A549 (cell line): Measurements from ENCODE around the gene ITIH6. TPM values are rescaled to one million over a fixed set of nuclear protein-coding genes. Genes with fewer than 3 reads are reported as not detected.

ENCODE experiments used
- ATAC-seq, 2 experiments: fragments of 200-7000 bp in 1 of 2; fragments of >200 bp in 1 of 2; cut with Nextera tagmentation in 1 of 2; cut with Tn5 transposase in 1 of 2; 3 replicates each; pipeline versions ENCODE4 v1.8.0 to v1.9.1; 2018 to 2020; ENCODE audit warnings: mild to moderate bottlenecking in 1 of 2, moderate library complexity in 1 of 2
- CTCF ChIA-PET: fragments of 300-600 bp; sonication (Branson Sonifier 250); formaldehyde crosslinking; extraction: SDS; loops from one replicate; lab custom pipeline; 2021; ENCODE audit warnings: antibody characterized with exemption, inconsistent platforms; lab: Yijun Ruan, JAX
- POLR2A ChIA-PET: fragments of 350-600 bp; formaldehyde crosslinking; extraction: SDS; loops from one replicate; lab custom pipeline; 2021; ENCODE audit warnings: antibody characterized with exemption, inconsistent platforms; lab: Yijun Ruan, JAX
- DNase-seq, 2 experiments: peaks; one replicate each; pipeline versions ENCODE4 v3.0.0 to v3.0.0-alpha.2; 2011 to 2016; ENCODE audit warnings: low read depth in 1 of 2, low spot score in 1 of 2
- FAIRE-seq: peaks from 2 replicates; lab custom pipeline; 2011; peaks lifted over from hg19 to GRCh38; lab: Jason Lieb, UNC
- H3K27ac ChIP-seq, 2 experiments: fragments of >200 bp; sonication (Bioruptor Twin); formaldehyde crosslinking; 3 replicates each; pipeline ENCODE4 v1.5.1; 2016 to 2017
- H3K4me1 ChIP-seq: fragments of >200 bp; sonication (Bioruptor Twin); formaldehyde crosslinking; 3 replicates; pipeline ENCODE4 v1.6.1; 2016
- H3K4me2 ChIP-seq: fragments of >200 bp; sonication (Bioruptor Twin); formaldehyde crosslinking; 3 replicates; pipeline ENCODE4 v1.6.1; 2016
- H3K4me3 ChIP-seq: fragments of >200 bp; sonication (Bioruptor Twin); formaldehyde crosslinking; 3 replicates; pipeline ENCODE4 v1.5.1; 2016
- H3K9me3 ChIP-seq: fragments of >200 bp; sonication (Bioruptor Twin); formaldehyde crosslinking; 3 replicates; pipeline ENCODE4 v1.6.1; 2016
- CBX8 ChIP-seq: fragments of 200-600 bp; sonication (generic); IDR thresholded peaks from 2 replicates; pipeline ENCODE4 v1.6.1; 2016
- EP300 ChIP-seq, 2 experiments: fragments of >200 bp; sonication (Bioruptor Twin); formaldehyde crosslinking; IDR thresholded peaks; 2 replicates in 1 of 2; 3 replicates in 1 of 2; pipeline ENCODE4 v1.6.1; 2016 to 2017
- FOSB ChIP-seq: fragments of 250-450 bp; sonication (Bioruptor Pico); IDR thresholded peaks from 2 replicates; pipeline ENCODE4 v1.5.0; 2020; ENCODE audit warnings: mild to moderate bottlenecking, moderate library complexity
- FOXS1 ChIP-seq: fragments of 250-450 bp; sonication (Bioruptor Pico); IDR thresholded peaks from 2 replicates; pipeline ENCODE4 v1.5.0; 2020; ENCODE audit warnings: mild to moderate bottlenecking, moderate library complexity
- HDAC2 ChIP-seq: fragments of 200-600 bp; sonication (generic); IDR thresholded peaks from 2 replicates; pipeline ENCODE4 v1.6.1; 2016
- HEYL ChIP-seq: fragments of 250-450 bp; sonication (Bioruptor Pico); IDR thresholded peaks from 2 replicates; pipeline ENCODE4 v1.8.0; 2021; ENCODE audit warnings: mild to moderate bottlenecking, moderate library complexity
- HOXB13 ChIP-seq: fragments of 250-450 bp; sonication (Bioruptor Pico); IDR thresholded peaks from 2 replicates; pipeline ENCODE4 v1.5.0; 2020; ENCODE audit warnings: low read depth, mild to moderate bottlenecking, moderate library complexity
- KDM1A ChIP-seq: fragments of 200-600 bp; sonication (generic); IDR thresholded peaks from 2 replicates; pipeline ENCODE4 v1.6.1; 2016; ENCODE audit warnings: low read depth, mild to moderate bottlenecking
- MYC ChIP-seq: IDR thresholded peaks from 2 replicates; pipeline ENCODE4 v1.6.1; 2012; ENCODE audit warnings: mild to moderate bottlenecking, inconsistent platforms, low read length, improper control_type of control experiment, borderline replicate concordance
- NFE2L2 ChIP-seq: fragments of 150-350 bp; conservative IDR thresholded peaks from 2 replicates; pipeline ENCODE4 v1.6.1; 2014; ENCODE audit warnings: low read length
- NPAS2 ChIP-seq: fragments of 250-450 bp; sonication (Bioruptor Pico); IDR thresholded peaks from 2 replicates; pipeline ENCODE4 v1.8.0; 2022; ENCODE audit warnings: mild to moderate bottlenecking, moderate library complexity, borderline replicate concordance
- NR3C1 ChIP-seq: fragments of >200 bp; sonication (Bioruptor Twin); formaldehyde crosslinking; IDR thresholded peaks from 3 replicates; pipeline ENCODE4 v1.6.1; 2017
- PHF8 ChIP-seq: fragments of 200-600 bp; sonication (generic); IDR thresholded peaks from 2 replicates; pipeline ENCODE4 v1.6.1; 2016; ENCODE audit warnings: low read depth, mild to moderate bottlenecking, antibody characterized with exemption, moderate library complexity, borderline replicate concordance
- RCOR1 ChIP-seq: fragments of 150-350 bp; IDR thresholded peaks from 2 replicates; pipeline ENCODE4 v1.6.1; 2014; ENCODE audit warnings: antibody characterized with exemption, low read length, low read depth
- SMC3 ChIP-seq: fragments of >200 bp; sonication (Bioruptor Twin); formaldehyde crosslinking; IDR thresholded peaks from 3 replicates; pipeline ENCODE4 v1.6.1; 2018; ENCODE audit warnings: inconsistent platforms
- ZC3H11A ChIP-seq: fragments of 450-650 bp; IDR thresholded peaks from 2 replicates; pipeline ENCODE4 v1.6.1; 2014; ENCODE audit warnings: antibody characterized with exemption, mild to moderate bottlenecking
- ZNF302 ChIP-seq: fragments of 250-450 bp; sonication (Bioruptor Pico); IDR thresholded peaks from 2 replicates; pipeline ENCODE4 v1.9.0; 2021; ENCODE audit warnings: inconsistent platforms, mild to moderate bottlenecking, moderate library complexity
- WGBS: methylation state at CpG from one replicate; pipeline ENCODE4 v1.1.6; 2017; ENCODE audit errors: missing lambda C conversion rate; 5-methylcytosine and 5-hydroxymethylcytosine counted together
- polyA plus RNA-seq, 4 experiments: library from polyadenylated mRNA; depleted of rRNA in 3 of 4; stranded (reverse); fragments of >200 nt; fragmentation: RNase III in 1 of 4; extraction: RNeasy Plus Mini Kit Qiagen cat#74134 plus additional on column Dnase treatment in 1 of 4; gene quantifications; 2 replicates in 3 of 4; 3 replicates in 1 of 4; pipeline ENCODE4 v1.2.3, GENCODE V29; 2011 to 2017
- TF ChIP-seq, protein P1 (sequence below): IDR thresholded peaks from 2 replicates; pipeline ENCODE4 v1.6.1; 2012; ENCODE audit warnings: low read depth, borderline replicate concordance
- TF ChIP-seq, protein P2 (sequence below): fragments of >200 bp; sonication (Bioruptor Twin); formaldehyde crosslinking; IDR thresholded peaks from 3 replicates; pipeline ENCODE4 v1.6.1; 2016
- TF ChIP-seq, protein P3 (sequence below): IDR thresholded peaks from 2 replicates; pipeline ENCODE4 v1.6.1; 2012
- TF ChIP-seq, protein P4 (sequence below): fragments of 450-650 bp; IDR thresholded peaks from 2 replicates; pipeline ENCODE4 v1.6.1; 2014; ENCODE audit warnings: antibody characterized with exemption

The ITIH6 gene
- polyA plus RNA-seq, 2 of the 4 experiments (the other 2 are of a cell fraction) = 0.04 TPM; not detected in 1

DNA sequence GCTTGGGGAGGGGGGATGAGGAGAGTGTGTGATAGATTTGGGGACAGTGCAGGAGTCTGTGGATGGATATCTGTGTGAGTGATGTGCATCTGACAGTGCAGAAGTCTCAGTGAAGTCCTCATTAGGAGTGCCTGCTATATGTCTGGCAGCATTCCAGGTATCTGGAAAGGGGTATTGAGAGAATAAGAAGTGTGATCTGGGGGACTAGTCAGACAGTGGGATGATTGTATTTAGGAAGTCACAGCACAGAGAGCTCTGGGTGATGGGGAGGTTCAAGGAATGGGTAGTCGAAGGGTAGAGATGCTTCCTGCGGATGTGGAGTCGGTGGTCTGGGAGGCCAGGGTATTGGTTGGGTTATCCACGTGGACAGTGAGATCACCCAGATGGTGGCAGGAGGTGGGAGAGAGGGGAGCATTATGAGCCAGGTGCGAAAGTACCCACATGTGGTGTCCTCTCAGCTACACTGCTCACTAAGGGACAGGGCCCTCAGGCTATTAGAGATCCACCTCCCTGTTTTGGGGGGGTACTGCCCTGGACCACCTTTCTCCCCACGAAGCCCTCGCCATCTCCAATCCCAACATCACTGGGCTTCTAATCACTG, 19.3 kb upstream of the ITIH6 start:
- no peak overlapping the region for H3K4me3 ChIP-seq
- no peak for ATAC-seq
- H3K4me1 ChIP-seq = no peaks in the 10 kb centered on the region
- no peaks in the 10 kb centered on the region for H3K9me3 ChIP-seq
- no peak overlapping the region for H3K27ac ChIP-seq
- TF ChIP-seq PHF8 (no peak), ZNF302 (CRISPR knock-in tag) (no peak), CBX8 (no peak), HOXB13 (CRISPR knock-in tag) (no peak), FOSB (CRISPR knock-in tag) (no peak), HDAC2 (no peak), NR3C1 (no peak), SMC3 (no peak)
- TF ChIP-seq, protein P1, sequence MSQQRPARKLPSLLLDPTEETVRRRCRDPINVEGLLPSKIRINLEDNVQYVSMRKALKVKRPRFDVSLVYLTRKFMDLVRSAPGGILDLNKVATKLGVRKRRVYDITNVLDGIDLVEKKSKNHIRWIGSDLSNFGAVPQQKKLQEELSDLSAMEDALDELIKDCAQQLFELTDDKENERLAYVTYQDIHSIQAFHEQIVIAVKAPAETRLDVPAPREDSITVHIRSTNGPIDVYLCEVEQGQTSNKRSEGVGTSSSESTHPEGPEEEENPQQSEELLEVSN = no peak
- TF ChIP-seq, all 56 proteins: peak for 0
- no peak overlapping the region for H3K4me2 ChIP-seq
- ChIA-PET CTCF (no interaction called here), POLR2A (no interaction called here)
- WGBS = 76% methylated on average over 6 of the region's 7 CpGs
- FAIRE-seq (no peak), DNase-seq (no peak)

GRCh38 chrX:54812306-54812705, 14.3 kb upstream of the ITIH6 start:
- no peak overlapping the region for H3K4me3 ChIP-seq
- ChIA-PET POLR2A (no interaction called here), CTCF (interaction anchor here (3.8 kb wide), 1 partner anchor 172 kb away, joined by 11 read pairs; no protein-coding TSS in a partner anchor)
- DNase-seq (no peak), ATAC-seq (no peak), FAIRE-seq (no peak)
- H3K9me3 ChIP-seq = no peaks in the 10 kb centered on the region
- TF ChIP-seq RCOR1 (no peak), EP300 (IDR thresholded peaks at IDR 0.05) (no peak), HEYL (CRISPR knock-in tag) (no peak), MYC (no peak), FOXS1 (CRISPR knock-in tag) (no peak), KDM1A (no peak), HOXB13 (CRISPR knock-in tag) (no peak)
- TF ChIP-seq, protein P2, sequence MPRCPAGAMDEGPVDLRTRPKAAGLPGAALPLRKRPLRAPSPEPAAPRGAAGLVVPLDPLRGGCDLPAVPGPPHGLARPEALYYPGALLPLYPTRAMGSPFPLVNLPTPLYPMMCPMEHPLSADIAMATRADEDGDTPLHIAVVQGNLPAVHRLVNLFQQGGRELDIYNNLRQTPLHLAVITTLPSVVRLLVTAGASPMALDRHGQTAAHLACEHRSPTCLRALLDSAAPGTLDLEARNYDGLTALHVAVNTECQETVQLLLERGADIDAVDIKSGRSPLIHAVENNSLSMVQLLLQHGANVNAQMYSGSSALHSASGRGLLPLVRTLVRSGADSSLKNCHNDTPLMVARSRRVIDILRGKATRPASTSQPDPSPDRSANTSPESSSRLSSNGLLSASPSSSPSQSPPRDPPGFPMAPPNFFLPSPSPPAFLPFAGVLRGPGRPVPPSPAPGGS = no peak
- TF ChIP-seq, protein P3, sequence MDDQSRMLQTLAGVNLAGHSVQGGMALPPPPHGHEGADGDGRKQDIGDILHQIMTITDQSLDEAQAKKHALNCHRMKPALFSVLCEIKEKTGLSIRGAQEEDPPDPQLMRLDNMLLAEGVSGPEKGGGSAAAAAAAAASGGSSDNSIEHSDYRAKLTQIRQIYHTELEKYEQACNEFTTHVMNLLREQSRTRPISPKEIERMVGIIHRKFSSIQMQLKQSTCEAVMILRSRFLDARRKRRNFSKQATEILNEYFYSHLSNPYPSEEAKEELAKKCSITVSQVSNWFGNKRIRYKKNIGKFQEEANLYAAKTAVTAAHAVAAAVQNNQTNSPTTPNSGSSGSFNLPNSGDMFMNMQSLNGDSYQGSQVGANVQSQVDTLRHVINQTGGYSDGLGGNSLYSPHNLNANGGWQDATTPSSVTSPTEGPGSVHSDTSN = no peak
- 71% methylated on average over 1 of the region's 3 CpGs for WGBS
- peaks cover 9% of the 10 kb centered on the region; the same call in 2 of the 3 replicates for H3K4me1 ChIP-seq
- no peak overlapping the region for H3K4me2 ChIP-seq
- H3K27ac ChIP-seq = no peak overlapping the region

- Histone ChIP-seq H3K9me3 (no peaks in the 10 kb centered on the region), H3K27ac (no peak overlapping the region)
- TF ChIP-seq NPAS2 (CRISPR knock-in tag) (no peak), ZC3H11A (no peak), NFE2L2 (no peak), EP300 (IDR thresholded peaks at IDR 0.05) (no peak)
- TF ChIP-seq, protein P4, sequence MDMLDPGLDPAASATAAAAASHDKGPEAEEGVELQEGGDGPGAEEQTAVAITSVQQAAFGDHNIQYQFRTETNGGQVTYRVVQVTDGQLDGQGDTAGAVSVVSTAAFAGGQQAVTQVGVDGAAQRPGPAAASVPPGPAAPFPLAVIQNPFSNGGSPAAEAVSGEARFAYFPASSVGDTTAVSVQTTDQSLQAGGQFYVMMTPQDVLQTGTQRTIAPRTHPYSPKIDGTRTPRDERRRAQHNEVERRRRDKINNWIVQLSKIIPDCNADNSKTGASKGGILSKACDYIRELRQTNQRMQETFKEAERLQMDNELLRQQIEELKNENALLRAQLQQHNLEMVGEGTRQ = no peak
- TF ChIP-seq, protein P3 = no peak
- TF ChIP-seq, all 56 proteins: peak for 0
- 87% methylated on average over 8 of the region's 9 CpGs for WGBS
- ChIA-PET POLR2A (no interaction called here), CTCF (interaction anchor here (3.8 kb wide), 1 partner anchor 171 kb away, joined by 11 read pairs; no protein-coding TSS in a partner anchor)
- Histone ChIP-seq H3K4me3 (no peak overlapping the region), H3K4me1 (peaks cover 9% of the 10 kb centered on the region; the same call in 2 of the 3 replicates), H3K4me2 (no peak overlapping the region)
- FAIRE-seq (no peak), ATAC-seq (no peak), DNase-seq (no peak)
These were observed 13.3 kb upstream of the ITIH6 start for GRCh38 chrX:54811301-54811885.
